GM18505 (cell line): ENCODE data around the gene SLC35B1.
"Not testable (repeated sequence)": the region's sequence is repeated elsewhere in the genome, so short reads cannot be mapped to it uniquely, and the experiment has no call there.

Experiments used
- ATAC-seq: cut with Tn5 transposase; IDR thresholded peaks from one replicate; pipeline ENCODE4 v1.9.1; 2021; ENCODE audit not compliant: unreplicated experiment
- POLR2A ChIP-seq: IDR thresholded peaks from 4 replicates; pipeline ENCODE4 v1.6.1; 2011; ENCODE audit warnings: borderline replicate concordance; ENCODE audit not compliant: insufficient read depth, insufficient read length; ENCODE audit errors: extremely low read depth

Gene SLC35B1

DNA sequence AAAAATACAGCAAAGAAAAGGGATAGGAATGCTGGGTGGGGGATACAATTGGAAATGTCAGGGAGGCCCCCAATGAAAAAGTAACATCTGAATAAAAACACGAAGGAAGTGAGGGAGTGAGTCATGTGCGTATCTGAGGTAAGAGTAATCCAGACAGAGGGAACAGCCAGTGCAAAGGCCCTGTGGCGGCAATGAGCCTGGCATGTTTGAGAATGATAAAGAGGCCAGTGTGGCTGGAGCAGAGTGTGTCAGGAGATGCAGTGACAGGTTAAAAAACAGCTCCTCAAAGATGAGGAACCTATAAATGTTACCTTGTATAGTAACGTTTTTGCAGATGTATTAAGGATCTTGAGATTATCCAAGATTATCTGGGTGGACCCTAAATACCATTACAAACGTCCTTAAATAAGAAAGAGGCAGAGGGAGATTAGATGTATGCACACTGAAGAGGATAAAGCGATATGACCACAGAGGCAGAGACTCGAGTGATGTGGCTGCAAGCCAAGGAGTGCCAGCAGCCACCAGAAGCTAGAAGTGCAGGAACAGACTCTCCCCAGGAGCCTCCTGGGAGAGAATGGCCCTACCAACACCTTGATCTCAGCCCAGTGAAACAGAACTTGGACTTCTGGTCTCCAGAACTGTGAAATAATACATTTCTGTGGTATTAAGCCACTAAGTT, 17.8 kb upstream of the SLC35B1 start:
- TF ChIP-seq POLR2A, result no peak
- no peak for ATAC-seq

DNA sequence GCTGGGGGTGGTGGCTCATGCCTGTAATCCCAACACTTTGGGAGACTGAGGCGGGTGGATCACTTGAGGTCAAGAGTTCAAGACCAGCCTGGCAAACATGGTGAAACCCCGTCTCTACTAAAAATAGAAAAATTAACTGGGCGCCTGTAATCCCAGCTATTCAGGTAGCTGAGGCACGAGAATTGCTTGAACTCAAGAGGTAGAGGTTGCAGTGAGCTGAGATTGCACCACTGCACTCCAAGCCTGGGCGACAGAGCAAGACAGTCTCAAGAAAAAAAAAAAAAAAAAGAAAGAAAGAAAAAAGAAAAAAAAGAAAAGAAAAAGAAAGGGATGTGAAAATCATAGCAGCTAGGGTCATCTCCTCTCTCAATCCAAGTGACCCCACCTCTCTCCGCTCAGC, 16.8 kb upstream of the SLC35B1 start:
- not testable (repeated sequence) for ATAC-seq

DNA sequence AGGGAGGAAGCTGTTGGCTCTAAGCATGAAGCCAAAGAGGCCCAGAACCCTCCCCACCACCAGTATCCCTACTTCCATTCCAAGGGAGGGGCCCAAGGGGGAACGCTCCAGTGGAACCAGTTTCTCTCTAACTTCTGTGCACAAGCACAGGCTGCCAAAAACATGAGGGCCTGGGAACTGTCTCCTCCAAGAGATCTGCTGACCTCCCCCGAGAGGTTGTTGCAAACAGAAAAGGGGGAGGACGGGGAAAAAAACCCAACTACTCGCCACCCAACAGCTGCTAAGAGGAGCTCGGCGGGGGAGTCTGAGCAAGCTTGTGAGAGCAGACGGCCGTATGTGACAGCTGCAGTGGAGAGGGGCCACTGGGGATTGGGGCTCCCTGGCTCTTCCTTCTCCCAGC, 15.7 kb upstream of the SLC35B1 start:
- no peak for TF ChIP-seq POLR2A
- ATAC-seq, result no peak

DNA sequence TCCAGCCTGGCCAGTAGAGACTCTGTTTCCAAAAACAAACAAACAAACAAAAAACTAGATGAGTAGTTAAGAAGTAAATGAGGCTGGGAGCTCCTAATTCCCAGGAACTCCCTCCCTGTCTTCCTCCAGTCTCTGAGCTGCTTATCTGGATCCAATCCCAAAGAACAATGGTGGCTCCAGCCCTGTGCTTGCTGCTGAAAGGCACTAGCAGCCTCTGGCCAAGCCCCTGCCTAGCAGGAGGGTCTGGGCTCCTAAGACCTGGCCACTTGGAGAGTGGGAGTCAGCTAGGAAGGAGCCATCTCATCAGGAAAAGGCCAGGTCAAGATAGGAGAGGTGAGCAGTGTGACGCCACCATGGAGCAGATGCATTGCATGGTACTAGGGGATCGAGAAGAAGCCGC, 14.3 kb upstream of the SLC35B1 start:
- ATAC-seq, result no peak
- TF ChIP-seq POLR2A, result no peak

DNA sequence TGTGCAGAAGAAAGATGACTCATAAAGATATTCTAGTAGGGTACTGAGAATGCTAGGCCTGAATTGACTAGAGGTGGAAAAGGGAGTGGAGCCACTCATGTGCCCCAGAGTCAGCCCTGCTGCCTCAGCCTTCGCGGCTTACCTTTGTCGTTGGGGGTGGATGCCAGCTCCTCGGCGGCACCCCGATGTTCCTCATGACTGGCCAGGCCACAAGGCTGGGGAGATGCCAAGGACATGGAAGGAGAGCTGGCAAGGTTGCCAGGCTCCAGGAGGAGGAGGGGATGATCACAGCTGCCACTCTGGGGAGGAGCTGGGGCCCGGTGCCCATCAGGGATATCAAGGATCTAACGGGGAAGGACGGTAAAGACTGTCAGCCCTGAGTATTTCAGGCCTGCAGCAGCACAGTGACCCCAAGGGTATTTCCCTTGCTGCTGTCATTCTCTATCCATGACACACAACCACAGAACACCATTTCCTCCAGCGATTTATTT, 9.7 kb upstream of the SLC35B1 start:
- TF ChIP-seq POLR2A, result no peak
- no peak for ATAC-seq

DNA sequence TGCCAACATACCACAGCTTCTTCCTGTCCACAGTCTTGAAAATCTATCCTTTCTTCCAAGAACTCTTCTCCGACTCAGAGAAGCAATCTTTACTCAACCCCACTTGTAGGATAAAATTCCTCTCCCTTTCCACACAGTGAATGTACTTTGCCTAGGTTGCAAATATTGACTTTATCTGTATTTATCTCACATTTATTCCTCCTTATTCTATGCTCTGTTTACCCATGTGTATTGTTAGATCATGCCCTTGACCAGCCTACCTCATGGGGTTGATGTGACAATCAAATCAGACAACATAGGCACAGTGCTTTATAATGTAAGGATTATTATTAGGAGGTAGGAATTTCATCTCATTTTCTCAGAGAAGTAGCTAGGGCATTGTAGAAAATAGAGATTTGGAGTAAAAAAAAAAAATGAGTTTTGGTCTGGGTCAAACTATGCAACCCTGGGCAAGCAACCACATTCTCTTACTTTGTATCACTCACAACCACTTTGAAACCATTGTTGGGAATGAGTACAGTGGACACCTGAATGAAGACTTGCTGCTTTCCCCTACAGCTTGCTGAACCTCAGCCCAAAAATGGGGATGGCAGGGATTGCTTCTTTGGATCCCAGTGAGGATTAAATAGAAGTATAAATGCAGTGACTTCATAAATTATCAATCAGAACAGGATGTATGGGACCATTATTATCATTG, 9.1 kb upstream of the SLC35B1 start:
- no peak for TF ChIP-seq POLR2A

DNA sequence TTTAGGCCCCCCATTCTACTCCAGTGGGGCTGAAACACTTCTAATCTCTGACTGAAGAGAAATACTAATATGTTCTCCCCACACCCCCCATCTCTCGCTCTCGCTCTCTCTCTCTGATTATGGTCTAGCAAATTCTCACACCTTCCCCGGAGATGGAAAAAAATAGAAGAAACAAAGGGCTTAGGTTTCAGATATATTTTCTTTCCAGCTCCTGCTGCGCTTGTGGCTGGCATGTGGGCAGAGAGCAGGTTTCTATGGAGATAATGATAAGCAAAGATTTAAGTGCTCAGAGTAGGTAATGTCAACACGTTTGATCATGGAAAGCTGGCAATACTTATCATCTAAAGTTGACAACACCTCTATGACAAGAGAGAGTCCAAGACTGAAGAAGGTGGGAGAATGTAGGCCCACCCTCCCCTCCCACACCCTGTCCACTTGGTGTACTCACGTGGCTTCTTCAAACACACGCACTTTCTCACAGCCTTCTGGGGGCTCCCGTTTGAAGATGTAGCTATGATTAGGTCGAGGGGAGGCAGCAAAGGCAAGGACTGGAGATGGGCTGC, 8.0 kb upstream of the SLC35B1 start:
- TF ChIP-seq POLR2A, result no peak
- ATAC-seq, result no peak

More for the DNA sequence above, 9.1 kb upstream of the SLC35B1 start:
- ATAC-seq, result no peak

DNA sequence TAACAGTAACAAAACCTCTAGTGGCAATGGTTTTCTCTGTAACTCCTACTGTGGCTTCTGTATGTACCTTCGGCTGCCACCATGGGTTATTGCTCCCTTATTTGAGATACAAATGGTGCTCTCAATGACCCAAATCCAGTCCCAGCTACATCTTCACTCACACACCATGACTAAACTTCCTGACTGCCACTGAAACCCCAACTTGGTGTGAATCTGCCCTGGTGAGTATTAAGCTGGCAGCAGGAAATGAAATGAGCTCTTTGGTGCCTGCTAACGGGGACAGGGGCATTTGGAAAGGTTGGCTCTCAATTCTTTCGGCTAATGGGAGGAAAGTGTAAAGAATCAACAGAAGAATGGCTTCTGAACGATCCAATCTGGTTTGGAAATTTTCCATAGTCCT, 7.5 kb upstream of the SLC35B1 start:
- ATAC-seq, result no peak
- no peak for TF ChIP-seq POLR2A

DNA sequence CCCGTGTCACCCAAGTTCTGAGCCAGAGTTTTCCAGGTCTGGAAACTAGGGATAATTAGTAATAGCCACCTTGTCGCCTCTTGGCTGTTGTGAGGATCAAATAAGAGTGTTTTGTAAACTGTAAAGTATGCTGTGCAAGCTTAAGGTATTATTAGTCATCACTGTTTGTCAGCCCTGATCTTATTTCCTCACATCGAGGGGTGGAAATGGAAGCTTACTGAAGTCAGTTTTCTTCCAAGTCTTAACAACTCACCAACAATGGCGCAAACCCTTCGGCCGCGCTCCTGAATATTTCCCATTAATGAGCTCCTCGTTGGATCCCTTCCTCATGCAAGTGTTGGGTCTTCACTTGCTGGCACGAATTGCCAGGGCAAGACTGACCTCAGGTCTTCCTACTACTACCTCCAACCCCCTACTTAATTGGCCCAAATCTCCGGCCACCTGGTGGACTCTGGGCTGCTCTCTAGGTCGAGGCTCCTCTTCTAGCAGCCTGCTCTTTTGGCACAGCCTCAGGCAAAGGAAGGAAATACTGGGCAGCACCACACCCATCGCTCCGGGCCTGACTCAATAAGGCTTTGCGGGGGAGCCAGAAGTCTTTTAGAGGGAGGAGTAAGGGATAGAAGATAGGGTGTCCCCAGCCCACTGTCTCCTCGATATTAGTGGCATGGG, 885 bp upstream of the SLC35B1 start:
- no peak for ATAC-seq
- no peak for TF ChIP-seq POLR2A

DNA sequence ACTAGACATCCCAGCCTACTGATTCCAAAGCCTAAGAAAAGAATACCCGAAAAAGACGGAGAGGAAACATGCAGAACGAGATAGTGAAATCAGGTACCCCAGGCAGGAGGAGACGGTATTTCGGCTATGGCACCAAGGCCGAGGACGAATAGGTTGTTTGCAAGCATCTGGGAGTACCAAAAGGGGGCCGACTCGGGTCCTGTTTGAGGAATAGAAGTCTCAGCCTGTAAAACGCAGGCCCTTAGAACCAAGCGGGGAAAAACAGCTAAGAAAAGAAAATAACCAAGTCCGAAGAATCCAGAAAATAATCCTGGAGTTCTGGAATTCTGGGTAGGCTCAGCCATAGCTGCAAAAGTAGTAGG, 537 bp downstream of the SLC35B1 start:
- no peak for ATAC-seq
- TF ChIP-seq POLR2A, result no peak

DNA sequence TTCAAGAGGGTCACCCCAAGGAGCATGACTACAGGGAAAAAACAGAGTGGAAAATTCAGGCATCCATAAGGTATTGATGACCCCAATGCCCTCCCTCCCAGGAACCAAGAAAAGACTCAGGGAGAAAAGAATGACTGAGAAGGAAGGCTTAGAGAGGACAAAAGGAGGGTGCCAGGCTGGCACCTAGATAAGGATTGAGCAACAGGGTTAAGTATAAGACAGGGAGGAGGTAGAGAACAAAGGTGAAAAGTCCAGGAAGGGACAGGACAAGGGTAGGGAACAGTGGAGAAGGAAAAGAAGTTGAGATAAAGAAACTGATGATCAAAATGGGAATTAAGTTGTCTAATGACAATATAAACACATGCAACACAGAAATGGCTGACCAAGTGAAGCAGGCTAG, 2.5 kb downstream of the SLC35B1 start:
- ATAC-seq, result no peak
- no peak for TF ChIP-seq POLR2A

DNA sequence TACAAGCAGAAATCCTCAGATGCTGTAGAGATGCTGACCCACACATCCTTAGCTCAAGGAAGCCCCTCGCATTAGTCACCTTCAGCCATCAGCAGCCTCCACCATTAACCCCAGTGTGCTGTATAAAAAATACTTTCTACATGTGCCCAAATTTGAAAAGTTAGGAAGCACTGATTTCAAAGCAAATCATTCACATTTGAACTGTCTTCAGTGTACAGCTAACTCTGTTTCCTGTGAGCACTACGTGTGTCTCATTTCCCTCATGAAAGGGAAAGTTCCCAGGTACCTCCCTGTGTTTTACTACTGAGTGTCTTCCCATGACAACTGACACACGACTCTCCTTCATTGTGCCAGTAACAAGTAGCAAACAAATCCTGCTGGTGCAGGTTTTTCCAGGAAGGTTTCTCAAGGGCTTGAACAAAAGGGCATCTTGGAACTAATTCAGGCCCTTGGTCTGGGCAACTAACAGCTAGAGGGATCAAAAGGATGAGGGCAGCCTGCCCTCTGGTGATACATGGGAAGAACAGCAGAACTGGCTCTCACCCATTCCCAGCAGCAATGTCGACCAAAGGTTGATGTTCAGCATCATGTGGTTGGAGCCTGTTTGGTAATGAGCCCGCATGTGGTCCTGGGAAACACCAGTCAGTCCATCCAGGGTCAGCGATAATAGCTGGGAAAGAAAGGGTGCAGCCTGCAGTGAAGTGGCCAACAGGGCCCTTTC, 4.0 kb downstream of the SLC35B1 start:
- no peak for ATAC-seq
- no peak for TF ChIP-seq POLR2A

DNA sequence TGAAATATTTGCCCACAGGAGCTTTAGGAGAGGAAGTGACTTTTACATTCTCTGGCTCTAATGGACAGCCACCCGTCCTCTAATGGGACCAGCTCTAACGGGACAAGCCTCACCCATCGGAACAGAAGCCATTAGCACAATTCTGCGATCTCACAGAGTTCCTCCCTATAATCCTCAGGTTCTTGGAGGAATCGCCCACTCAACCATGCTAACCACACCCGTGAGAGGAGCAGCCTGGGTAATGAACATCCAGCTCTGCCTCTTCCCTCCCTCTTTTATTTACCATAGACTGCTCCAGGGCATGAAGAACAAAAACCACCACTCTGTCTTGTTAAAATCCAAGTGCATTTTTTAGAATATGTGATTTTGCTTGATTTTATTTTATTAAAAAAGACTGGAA, 6.8 kb downstream of the SLC35B1 start:
- no peak for TF ChIP-seq POLR2A
- ATAC-seq, result no peak
